HepG2 (cell line): ENCODE data around the gene PAX7.

Experiments used
- EZH2 ChIP-seq: conservative IDR thresholded peaks from 2 replicates; pipeline ENCODE4 v1.6.1; 2012; ENCODE audit warnings: mild to moderate bottlenecking, low read depth, low read length, moderate library complexity
- ZFX ChIP-seq: sonication (generic); formaldehyde crosslinking; IDR thresholded peaks from 2 replicates; pipeline ENCODE4 v1.4.0; 2020; ENCODE audit warnings: mild to moderate bottlenecking, low read depth, missing genetic modification reagents, moderate library complexity
- ZNF121 ChIP-seq: sonication (generic); formaldehyde crosslinking; IDR thresholded peaks from 2 replicates; pipeline ENCODE4 v1.5.0; 2020; ENCODE audit warnings: mild to moderate bottlenecking, missing genetic modification reagents

- TF ChIP-seq ZFX (no peak), ZNF121 (CRISPR knock-in tag) (no peak), EZH2 (no peak)
Observed at GRCh38 chr1:18723701-18724411, 93.2 kb downstream of the PAX7 start.
